ENCODE measurements around the gene SH3GL3. TPM values are rescaled to one million over a fixed set of nuclear protein-coding genes. Genes with fewer than 3 reads are reported as not detected.

SH3GL3 gene
- total RNA-seq, 1 donor from 2014 or later = 0.92 TPM

DNA sequence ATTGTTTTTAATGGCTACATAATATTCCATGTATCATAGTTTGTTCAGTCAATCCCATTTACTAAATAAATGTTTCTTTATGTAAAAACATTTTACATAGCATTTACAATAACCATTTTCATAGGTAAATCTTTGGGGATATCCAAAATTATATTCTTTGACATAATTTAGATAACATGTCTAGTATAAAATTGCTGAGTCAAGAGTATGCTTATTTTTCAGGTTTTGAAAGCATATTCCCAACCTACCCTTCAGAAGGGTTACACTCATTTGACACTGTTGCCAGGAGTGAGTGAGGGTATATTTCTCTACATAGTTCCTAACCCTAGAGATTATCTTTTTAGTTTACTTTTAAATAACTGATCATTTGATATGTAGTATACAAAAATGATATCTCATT is 122.2 kb downstream of the SH3GL3 start:
- TF ChIP-seq, protein P1, sequence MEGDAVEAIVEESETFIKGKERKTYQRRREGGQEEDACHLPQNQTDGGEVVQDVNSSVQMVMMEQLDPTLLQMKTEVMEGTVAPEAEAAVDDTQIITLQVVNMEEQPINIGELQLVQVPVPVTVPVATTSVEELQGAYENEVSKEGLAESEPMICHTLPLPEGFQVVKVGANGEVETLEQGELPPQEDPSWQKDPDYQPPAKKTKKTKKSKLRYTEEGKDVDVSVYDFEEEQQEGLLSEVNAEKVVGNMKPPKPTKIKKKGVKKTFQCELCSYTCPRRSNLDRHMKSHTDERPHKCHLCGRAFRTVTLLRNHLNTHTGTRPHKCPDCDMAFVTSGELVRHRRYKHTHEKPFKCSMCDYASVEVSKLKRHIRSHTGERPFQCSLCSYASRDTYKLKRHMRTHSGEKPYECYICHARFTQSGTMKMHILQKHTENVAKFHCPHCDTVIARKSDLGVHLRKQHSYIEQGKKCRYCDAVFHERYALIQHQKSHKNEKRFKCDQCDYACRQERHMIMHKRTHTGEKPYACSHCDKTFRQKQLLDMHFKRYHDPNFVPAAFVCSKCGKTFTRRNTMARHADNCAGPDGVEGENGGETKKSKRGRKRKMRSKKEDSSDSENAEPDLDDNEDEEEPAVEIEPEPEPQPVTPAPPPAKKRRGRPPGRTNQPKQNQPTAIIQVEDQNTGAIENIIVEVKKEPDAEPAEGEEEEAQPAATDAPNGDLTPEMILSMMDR (conservative IDR thresholded peaks at IDR 0.05; ENCODE audit: low read depth, low read length) = no peak
- DNase-seq (ENCODE audit: low read depth) = no peak
- H3K4me3 ChIP-seq (ENCODE audit: low read depth, low read length) = no peak overlapping the region

DNA sequence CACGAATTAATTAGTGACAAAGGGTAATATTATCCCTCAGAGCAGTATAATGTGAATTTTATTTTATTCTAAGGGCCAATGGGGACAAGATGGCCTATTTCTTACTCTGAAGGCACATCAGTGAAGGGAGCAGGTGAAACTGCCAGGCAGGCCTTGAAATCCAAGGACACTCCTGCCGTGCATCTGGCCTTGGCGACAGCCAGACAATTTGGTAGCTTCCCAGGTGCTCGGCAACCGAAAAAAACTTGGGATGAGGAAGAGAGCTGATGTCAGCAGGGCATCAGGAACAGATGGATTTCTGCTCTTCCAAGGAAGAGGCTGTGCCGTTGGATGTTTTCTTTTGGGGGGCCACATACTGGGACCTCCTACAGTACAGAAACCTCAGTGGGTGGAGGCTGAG is 123.6 kb downstream of the SH3GL3 start:
- no peak overlapping the region for H3K4me3 ChIP-seq (ENCODE audit: low read depth, low read length)
- TF ChIP-seq, protein P1 (conservative IDR thresholded peaks at IDR 0.05; ENCODE audit: low read depth, low read length) = no peak
- no peak for DNase-seq (ENCODE audit: low read depth)

DNA sequence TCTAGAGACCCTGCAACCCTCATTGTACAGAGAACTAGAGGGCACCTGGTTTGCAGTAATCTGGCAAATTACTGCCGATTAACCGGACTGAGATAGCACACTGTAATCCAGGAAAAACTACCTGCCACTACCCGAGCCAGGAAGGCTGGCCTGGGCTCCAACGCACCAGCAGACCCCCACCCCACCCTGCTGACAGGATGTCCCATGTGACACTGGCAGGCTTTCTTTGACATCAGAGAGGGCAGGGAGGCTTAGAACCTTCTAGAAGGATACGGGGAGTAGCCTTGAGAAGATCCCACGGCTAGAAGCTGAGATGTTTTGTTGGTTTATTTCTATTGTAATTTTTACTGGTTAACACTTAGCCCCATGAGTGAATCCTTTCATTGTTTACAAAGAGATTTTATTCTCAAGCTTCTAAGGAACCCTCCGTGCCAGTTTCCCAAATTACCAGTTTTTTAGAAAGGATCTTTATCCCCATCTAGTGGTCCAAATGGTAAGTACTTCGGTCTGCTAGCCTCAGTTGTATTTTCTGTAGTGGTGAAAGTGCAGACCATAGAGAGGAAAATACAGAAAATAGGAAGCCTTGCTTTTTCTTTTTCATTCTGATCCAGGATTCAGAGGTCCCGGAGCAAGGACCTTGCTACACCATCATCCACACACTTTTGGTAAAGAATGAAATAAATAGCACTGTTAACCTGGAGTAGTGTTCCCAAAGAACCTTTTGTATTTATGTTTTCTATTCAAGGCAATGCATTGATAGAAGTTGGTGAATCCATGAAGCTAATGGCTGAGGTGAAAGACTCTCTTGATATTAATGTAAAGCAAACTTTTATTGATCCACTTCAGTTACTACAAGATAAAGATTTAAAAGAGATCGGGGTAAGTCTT is 124.9 kb downstream of the SH3GL3 start:
- DNase-seq (ENCODE audit: low read depth) = no peak
- H3K4me3 ChIP-seq (ENCODE audit: low read depth, low read length) = no peak overlapping the region
- TF ChIP-seq, protein P1 (conservative IDR thresholded peaks at IDR 0.05; ENCODE audit: low read depth, low read length) = peak; percentile 69

DNA sequence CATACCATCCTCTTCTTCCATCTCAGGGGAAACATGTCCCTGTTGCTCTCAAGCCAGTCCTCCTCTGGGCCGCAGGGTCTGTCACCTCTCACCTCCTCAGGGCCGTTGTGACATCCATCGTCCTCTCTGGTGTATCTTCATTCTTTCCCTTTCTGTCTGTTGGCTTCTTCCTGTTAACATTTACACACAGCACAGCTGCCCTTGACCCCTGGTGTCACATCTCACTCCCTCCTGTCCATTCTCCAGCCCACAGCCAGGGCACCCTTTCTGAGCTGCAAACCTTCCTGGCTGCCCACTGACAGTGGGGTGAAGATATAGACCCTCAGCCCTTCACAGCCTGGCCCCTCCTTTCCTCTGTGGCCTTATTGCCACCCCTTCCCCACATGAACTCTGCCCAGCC is 127.2 kb downstream of the SH3GL3 start:
- TF ChIP-seq, protein P1 (conservative IDR thresholded peaks at IDR 0.05; ENCODE audit: low read depth, low read length) = no peak
- DNase-seq (ENCODE audit: low read depth) = no peak
- H3K4me3 ChIP-seq (ENCODE audit: low read depth, low read length) = no peak overlapping the region

DNA sequence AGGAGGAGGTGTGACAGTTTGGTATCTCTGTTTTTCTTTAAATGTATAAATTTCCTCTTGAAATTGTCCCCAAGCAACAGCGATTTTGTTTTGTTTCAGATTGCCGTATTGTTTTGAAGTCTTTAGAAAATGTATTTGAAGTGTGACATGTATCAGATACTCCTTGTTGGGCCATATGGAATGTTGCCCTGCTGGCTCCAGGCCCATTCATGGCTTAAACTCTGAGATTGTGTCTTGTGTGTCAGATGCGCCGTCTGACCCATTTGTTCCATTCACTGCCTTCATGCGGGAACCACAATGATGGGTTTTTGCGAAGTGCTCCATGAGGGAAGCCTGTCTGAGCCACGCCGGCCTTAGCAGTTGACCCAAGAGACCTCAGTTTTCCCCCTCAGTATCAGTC is 131.6 kb downstream of the SH3GL3 start:
- DNase-seq (ENCODE audit: low read depth) = no peak
- H3K4me3 ChIP-seq (ENCODE audit: low read depth, low read length) = no peak overlapping the region
- TF ChIP-seq, protein P1 (conservative IDR thresholded peaks at IDR 0.05; ENCODE audit: low read depth, low read length) = no peak

DNA sequence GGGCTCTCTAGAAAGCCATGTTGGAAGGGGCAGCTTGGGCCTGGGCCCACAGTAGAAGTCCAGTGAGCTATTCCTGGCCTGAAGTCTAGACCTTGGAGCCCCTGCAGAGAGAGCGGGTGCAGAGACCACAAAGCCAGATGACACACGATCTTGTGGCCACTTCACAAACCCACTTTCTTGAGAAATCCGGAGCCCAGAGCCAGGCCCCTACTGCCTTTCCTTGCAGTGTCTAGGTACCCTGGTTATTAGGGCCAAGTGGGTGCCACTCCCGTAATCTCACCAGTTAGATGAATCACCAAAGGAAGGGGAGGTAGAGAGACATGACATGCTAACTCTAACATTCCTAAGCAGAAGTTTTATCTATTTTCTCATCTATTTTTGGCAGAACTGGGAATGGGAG is 134.2 kb downstream of the SH3GL3 start:
- DNase-seq (ENCODE audit: low read depth) = no peak
- no peak overlapping the region for H3K4me3 ChIP-seq (ENCODE audit: low read depth, low read length)
- TF ChIP-seq, protein P1 (conservative IDR thresholded peaks at IDR 0.05; ENCODE audit: low read depth, low read length) = no peak

DNA sequence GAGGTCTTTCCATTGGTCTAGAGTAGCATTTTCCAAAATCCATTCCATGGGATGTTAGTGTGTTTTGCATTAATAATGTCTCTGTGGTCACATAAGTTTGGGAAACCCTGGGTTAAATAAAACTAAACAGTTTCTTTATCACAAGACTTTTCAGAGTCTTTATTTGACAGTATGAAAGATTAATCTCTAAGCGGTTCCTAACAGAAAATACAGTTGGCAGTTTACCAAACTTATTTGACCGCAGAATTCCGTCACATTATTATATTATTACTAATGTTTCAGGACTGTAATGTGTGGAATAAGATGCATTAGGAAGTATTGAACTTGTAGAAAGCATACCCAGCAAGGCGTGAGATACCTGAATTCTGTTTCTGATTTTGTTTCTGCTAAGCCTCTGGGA is 135.2 kb downstream of the SH3GL3 start:
- no peak overlapping the region for H3K4me3 ChIP-seq (ENCODE audit: low read depth, low read length)
- no peak for DNase-seq (ENCODE audit: low read depth)

More for the DNA sequence above, 135.2 kb downstream of the SH3GL3 start:
- TF ChIP-seq, protein P1 (conservative IDR thresholded peaks at IDR 0.05; ENCODE audit: low read depth, low read length) = no peak
